GM12801 (cell line): ENCODE data around the gene EEF1A2.
A peak's percentile ranks its signal among the peaks of the same experiment; 100 is the strongest.

ENCODE experiments used
- TF ChIP-seq, protein P1 (sequence below): IDR thresholded peaks from one replicate; pipeline ENCODE4 v1.5.1; 2011; ENCODE audit warnings: control low read depth; ENCODE audit not compliant: insufficient read length; ENCODE audit errors: extremely low read depth

Gene EEF1A2

GRCh38 chr20:63539441-63540370, 40.8 kb upstream of the EEF1A2 start:
- TF ChIP-seq, protein P1, sequence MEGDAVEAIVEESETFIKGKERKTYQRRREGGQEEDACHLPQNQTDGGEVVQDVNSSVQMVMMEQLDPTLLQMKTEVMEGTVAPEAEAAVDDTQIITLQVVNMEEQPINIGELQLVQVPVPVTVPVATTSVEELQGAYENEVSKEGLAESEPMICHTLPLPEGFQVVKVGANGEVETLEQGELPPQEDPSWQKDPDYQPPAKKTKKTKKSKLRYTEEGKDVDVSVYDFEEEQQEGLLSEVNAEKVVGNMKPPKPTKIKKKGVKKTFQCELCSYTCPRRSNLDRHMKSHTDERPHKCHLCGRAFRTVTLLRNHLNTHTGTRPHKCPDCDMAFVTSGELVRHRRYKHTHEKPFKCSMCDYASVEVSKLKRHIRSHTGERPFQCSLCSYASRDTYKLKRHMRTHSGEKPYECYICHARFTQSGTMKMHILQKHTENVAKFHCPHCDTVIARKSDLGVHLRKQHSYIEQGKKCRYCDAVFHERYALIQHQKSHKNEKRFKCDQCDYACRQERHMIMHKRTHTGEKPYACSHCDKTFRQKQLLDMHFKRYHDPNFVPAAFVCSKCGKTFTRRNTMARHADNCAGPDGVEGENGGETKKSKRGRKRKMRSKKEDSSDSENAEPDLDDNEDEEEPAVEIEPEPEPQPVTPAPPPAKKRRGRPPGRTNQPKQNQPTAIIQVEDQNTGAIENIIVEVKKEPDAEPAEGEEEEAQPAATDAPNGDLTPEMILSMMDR: no peak

- TF ChIP-seq, protein P1: no peak
Observed at GRCh38 chr20:63539092-63539430, 40.2 kb upstream of the EEF1A2 start.

- TF ChIP-seq, protein P1: no peak
Observed at GRCh38 chr20:63538204-63539091, 39.6 kb upstream of the EEF1A2 start.

DNA sequence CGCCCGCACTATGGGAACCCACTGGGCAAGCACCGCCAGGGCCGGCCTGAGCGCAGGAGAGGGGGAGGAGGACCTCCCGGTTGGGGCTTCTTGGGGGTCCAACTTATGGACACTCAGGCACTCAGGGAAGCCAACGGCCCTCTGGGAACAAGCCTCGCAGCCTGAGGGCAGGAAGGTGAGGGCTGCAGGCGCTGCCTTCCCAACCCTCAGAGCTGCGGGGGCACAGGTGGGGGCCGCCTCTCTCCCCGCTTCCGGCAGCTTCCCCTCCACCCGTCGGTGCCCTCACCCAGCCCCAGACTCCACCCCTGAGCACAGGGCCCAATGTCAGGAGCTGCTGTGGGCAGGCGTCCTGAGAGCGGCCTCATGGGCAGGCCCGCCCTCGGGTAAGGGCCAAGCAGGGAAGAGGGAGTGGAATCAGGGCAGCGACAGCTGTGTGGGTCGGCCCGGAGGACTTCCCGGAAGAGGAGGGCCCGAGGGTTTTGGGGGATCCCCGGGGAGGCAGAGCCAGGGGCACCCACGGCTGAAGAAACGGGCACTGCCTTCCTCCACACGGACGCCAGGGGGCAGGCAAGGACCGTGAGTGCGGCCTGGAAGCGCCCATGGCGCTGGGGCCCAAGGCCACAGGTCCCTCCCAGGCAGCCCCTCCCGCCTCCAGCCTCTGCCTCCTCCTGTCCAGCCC, 38.8 kb upstream of the EEF1A2 start:
- TF ChIP-seq, protein P1: peak; percentile 2

GRCh38 chr20:63536997-63537524, 38.2 kb upstream of the EEF1A2 start, which contains the start of gene PTK6:
PTK6 (minus strand) TSS chr20:63537376; CDS start chr20:63537314, 62 bp downstream.
- TF ChIP-seq, protein P1: no peak

- TF ChIP-seq, protein P1: no peak
Observed at GRCh38 chr20:63536241-63536977, 37.5 kb upstream of the EEF1A2 start.
